Activated T-helper 9 cell treated with anti-CD3 and anti-CD28 coated beads, Interleukin-2, amount 50 U/mL, for 16 hours (primary cell): ENCODE results near the gene SPIB.
A peak's percentile ranks its signal among the peaks of the same experiment; 100 is the strongest.
"Not testable (repeated sequence)": the region's sequence is repeated elsewhere in the genome, so short reads cannot be mapped to it uniquely, and the experiment has no call there.

ENCODE experiments used
- DNase-seq: peaks from one replicate; pipeline ENCODE4 v3.0.0-alpha.2; 2020; ENCODE audit warnings: low read depth

Gene SPIB

DNA sequence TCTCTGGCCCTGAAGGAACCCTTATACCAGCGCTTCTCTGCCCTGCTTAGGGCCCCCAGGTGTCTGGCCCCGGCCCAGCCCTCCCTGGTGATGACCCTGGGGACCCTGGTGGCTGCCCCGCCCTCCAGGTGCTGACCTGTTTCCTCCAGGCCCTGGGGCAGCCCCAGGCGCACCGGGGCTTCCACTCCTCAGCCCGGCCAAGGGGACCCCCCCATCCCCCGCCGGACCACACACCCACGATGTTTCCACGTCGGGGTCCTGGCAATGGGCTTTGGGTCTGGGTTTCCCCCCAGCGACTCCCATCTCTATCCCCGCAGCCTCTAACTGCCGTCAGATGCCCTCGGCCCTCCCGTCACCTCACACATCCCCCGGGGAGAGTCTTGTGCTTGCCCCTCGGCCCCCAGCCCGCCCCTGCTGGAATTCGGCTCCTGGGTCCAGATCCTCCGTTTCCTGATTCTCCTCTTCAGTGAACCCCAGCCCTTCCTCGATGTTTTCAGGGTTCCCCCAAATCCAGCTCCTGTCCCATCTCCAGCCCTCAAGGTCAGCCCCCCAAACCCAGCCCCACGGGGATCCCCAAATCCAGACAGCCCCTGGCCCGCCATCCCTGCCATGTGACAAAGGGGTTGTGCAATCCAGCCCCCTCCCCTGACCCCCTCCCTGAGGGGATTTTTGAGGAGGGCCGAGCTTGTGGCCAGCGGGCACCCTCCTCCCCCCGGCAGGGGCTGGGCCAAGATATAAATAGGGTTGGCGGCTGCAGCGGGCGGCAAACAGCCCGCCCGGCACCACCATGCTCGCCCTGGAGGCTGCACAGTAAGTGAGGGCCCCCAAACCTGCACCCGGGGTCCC is at the start of gene SPIB:
TSS of gene SPIB (plus strand) at position 763 of the 846 bp plus-strand sequence. CDS start at position 788, 25 bp downstream.
- no peak for DNase-seq

- no peak for DNase-seq
These were observed 46.7 kb upstream of the SPIB start for GRCh38 chr19:50371914-50372475.

- peak; percentile 89 for DNase-seq
These were observed 42.3 kb upstream of the SPIB start, which contains the start of gene NR1H2 for GRCh38 chr19:50376166-50377050. TSS of gene NR1H2 (plus strand) at chr19:50376457. CDS start at chr19:50377606, 1,149 bp downstream.

DNA sequence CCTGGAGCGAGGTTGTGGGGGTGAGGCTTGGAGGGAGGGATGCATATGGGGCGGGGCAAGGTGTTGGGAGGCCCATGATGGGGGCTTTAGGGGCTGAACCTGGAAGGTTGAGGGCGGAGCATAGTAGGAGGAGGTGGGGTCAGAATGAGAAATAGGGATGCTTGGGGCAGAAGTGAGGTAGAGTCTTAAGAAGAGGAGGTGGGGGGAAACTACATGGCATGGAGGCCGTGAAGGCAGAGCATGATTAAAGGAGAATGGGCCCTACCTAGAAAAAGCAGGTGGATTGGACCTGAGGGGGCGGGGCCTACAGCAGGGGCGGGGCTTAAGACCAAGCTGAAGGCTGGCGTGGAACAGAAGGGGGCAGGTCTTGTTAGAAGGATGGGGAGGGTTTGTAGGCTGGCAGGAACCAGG is 41.7 kb upstream of the SPIB start:
- no peak for DNase-seq

GRCh38 chr19:50377517-50377916 is 41.2 kb upstream of the SPIB start:
- DNase-seq, result no peak

DNA sequence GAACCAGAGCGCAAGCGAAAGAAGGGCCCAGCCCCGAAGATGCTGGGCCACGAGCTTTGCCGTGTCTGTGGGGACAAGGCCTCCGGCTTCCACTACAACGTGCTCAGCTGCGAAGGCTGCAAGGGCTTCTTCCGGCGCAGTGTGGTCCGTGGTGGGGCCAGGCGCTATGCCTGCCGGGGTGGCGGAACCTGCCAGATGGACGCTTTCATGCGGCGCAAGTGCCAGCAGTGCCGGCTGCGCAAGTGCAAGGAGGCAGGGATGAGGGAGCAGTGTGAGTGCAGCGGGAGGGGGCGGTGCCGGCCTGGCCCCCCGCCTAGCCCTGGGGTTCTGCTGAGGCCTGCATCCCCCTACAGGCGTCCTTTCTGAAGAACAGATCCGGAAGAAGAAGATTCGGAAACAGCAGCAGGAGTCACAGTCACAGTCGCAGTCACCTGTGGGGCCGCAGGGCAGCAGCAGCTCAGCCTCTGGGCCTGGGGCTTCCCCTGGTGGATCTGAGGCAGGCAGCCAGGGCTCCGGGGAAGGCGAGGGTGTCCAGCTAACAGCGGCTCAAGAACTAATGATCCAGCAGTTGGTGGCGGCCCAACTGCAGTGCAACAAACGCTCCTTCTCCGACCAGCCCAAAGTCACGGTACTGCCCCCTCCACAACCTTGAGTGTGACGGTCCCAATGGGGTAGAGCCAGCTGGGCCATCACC is 40.4 kb upstream of the SPIB start:
- DNase-seq, result no peak

GRCh38 chr19:50378863-50379236 is 39.9 kb upstream of the SPIB start:
- no peak for DNase-seq

DNA sequence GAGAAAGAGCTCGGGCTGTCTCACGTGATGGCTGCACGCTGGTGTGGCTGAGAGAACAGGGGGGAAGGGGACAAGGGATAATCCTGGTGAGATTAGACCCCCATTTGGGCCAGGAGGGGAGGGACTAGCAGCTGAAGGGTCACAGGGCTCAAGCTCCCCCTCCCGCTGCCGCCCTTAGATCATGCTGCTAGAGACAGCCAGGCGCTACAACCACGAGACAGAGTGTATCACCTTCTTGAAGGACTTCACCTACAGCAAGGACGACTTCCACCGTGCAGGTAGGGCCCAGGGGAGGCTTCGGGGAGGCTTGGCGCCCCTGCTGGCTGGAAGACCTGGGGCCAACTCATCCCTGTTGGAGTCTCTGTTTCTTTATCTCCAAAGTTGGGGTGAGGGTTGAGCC is 39.1 kb upstream of the SPIB start:
- DNase-seq, result no peak

DNA sequence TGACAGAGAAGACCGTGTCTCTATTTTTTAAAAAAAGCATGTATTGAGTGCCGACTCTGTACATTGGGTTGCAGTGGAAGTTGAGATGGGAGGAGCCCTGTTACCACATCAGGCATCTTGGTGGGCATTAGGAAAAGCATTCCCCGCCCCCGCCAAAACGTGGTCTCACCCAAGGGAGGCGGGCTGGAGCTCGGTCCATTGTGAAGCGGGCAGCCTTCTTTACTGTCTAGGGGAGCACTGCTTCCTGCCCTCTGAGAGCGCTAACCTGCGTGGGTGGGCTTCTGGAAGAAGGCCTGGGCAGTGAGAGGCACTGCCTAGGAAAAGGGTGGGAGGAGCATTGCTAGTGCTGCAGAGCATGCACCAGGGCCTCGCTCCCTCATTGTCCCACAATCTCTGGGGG is 38.6 kb upstream of the SPIB start:
- no peak for DNase-seq

GRCh38 chr19:50380751-50381151 is 38.0 kb upstream of the SPIB start:
- DNase-seq, result no peak

- DNase-seq, result no peak
These were observed 36.6 kb upstream of the SPIB start for GRCh38 chr19:50381881-50382729.

- DNase-seq, result no peak
These were observed 35.5 kb upstream of the SPIB start for GRCh38 chr19:50383001-50383851.

- peak; percentile 98 for DNase-seq
These were observed 34.7 kb upstream of the SPIB start, which contains the start of gene POLD1 for GRCh38 chr19:50383852-50384684. TSS of gene POLD1 (plus strand) at chr19:50384347. CDS start at chr19:50398852, 14,505 bp downstream.

- DNase-seq, result no peak
These were observed 33.8 kb upstream of the SPIB start for GRCh38 chr19:50384685-50385535.

GRCh38 chr19:50387176-50387867 is 31.4 kb upstream of the SPIB start:
- DNase-seq, result no peak

DNA sequence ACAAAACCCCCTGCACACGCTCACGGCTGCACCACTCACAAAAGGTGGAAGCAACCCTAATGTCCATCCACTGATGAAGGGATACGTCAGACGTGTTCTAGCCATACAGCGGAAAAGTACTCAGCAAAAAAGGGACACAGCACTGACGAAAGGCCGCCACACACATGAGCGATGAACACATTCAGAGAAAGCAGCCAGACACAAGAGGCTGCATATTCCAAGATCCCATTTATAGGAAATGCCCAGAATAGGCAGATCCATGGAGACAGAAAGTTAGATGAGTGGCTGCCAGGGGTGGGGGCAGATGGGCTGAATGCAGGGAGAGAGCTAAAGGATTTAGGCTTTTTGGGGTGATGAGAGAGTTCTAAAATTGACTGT is 30.9 kb upstream of the SPIB start:
- DNase-seq, result no peak

DNA sequence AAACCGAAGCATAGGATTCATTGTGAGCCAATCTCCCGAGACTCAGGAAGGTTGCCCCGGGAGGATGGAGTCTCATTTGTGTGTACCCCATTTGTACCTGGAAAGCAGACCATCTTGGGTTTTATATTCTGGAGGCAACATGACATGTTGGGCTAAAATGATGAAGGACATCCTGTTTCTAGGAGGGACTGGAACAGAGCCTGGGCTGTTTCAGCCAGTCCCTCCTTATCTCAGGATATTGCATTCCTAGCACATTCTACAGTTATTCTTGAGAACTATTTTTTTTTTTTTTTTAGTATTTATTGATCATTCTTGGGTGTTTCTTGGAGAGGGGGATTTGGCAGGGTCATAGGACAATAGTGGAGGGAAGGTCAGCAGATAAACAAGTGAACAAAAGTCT is 28.4 kb upstream of the SPIB start:
- not testable (repeated sequence) for DNase-seq
